ENCODE measurements around the gene CD1E.

GRCh38 chr1:158333405-158334155 is 20.1 kb upstream of the CD1E start:
- TF ChIP-seq POLR2A (IDR thresholded peaks at IDR 0.05; ENCODE audit: low read depth, low read length) (no peak), NR2C2 (IDR thresholded peaks at IDR 0.05; ENCODE audit: borderline replicate concordance, control insufficient read depth, insufficient read length, low read depth) (no peak), TAF1 (IDR thresholded peaks at IDR 0.05; ENCODE audit: borderline replicate concordance, low read depth, low read length) (no peak), JUND (IDR thresholded peaks at IDR 0.05; ENCODE audit: low read depth, low read length) (no peak), CEBPB (IDR thresholded peaks at IDR 0.05; ENCODE audit: borderline replicate concordance in 1 of 2, low read depth in 2 of 2, low read length in 2 of 2) (no peak), POLR2AphosphoS2 (IDR thresholded peaks at IDR 0.05; ENCODE audit: low read depth, low read length) (no peak), RCOR1 (conservative IDR thresholded peaks at IDR 0.05; ENCODE audit: low read depth, low read length) (no peak), CTCF (IDR thresholded peaks at IDR 0.05 in 2 of 3, conservative IDR thresholded peaks at IDR 0.05 in 1 of 3; ENCODE audit: control insufficient read depth in 2 of 3, extremely low read depth in 1 of 3, insufficient read depth in 1 of 3, low read depth in 3 of 3, low read length in 3 of 3) (no peak), NBN (IDR thresholded peaks at IDR 0.05) (no peak), ZNF274 (IDR thresholded peaks at IDR 0.05; ENCODE audit: insufficient read depth, insufficient read length) (no peak), EZH2 (IDR thresholded peaks at IDR 0.05; ENCODE audit: borderline replicate concordance, control insufficient read depth, low read depth, low read length) (no peak)
- TF ChIP-seq, protein P1, sequence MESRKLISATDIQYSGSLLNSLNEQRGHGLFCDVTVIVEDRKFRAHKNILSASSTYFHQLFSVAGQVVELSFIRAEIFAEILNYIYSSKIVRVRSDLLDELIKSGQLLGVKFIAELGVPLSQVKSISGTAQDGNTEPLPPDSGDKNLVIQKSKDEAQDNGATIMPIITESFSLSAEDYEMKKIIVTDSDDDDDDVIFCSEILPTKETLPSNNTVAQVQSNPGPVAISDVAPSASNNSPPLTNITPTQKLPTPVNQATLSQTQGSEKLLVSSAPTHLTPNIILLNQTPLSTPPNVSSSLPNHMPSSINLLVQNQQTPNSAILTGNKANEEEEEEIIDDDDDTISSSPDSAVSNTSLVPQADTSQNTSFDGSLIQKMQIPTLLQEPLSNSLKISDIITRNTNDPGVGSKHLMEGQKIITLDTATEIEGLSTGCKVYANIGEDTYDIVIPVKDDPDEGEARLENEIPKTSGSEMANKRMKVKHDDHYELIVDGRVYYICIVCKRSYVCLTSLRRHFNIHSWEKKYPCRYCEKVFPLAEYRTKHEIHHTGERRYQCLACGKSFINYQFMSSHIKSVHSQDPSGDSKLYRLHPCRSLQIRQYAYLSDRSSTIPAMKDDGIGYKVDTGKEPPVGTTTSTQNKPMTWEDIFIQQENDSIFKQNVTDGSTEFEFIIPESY (IDR thresholded peaks at IDR 0.05): no peak
